Measurements from ENCODE around the gene POLN.

DNA sequence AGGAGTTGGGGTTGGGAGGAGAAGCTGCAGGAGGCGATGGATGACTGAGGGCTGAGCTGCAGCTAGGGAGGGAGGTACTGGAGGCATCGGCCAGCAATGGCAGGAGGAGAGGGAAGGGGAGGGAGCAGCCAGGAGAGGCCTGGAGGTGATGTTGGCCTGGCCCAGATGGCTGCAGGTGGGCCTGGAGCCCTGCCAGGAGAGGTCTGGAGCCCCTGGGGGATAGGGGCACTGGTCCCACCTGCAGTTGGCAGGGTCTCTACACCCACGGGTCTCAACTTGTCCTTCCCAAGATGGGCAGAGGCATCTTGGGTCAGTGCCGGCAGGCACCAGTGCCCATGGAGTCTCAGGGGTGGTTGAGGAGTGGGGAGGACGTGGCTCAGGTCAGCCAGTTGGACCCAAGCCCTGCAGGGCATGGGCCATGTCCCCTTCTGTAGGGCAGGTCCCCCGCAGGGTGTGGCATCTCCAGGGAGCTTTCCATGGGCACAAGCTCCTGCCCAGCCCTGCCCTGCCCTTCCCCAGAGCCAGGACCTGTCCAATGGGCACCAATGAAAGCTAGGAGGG lies 22.6 kb upstream of the POLN start:
- TF ChIP-seq, protein P1, sequence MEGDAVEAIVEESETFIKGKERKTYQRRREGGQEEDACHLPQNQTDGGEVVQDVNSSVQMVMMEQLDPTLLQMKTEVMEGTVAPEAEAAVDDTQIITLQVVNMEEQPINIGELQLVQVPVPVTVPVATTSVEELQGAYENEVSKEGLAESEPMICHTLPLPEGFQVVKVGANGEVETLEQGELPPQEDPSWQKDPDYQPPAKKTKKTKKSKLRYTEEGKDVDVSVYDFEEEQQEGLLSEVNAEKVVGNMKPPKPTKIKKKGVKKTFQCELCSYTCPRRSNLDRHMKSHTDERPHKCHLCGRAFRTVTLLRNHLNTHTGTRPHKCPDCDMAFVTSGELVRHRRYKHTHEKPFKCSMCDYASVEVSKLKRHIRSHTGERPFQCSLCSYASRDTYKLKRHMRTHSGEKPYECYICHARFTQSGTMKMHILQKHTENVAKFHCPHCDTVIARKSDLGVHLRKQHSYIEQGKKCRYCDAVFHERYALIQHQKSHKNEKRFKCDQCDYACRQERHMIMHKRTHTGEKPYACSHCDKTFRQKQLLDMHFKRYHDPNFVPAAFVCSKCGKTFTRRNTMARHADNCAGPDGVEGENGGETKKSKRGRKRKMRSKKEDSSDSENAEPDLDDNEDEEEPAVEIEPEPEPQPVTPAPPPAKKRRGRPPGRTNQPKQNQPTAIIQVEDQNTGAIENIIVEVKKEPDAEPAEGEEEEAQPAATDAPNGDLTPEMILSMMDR (conservative IDR thresholded peaks at IDR 0.05; ENCODE audit: low read length) = no peak
- TF ChIP-seq EZH2phosphoT487 (IDR thresholded peaks at IDR 0.05; ENCODE audit: borderline replicate concordance) = no peak

All from Loucy (cell line).